GM12892 (cell line): Measurements from ENCODE around the gene KCNS3.

Experiments
- POLR2A ChIP-seq: IDR thresholded peaks from 2 replicates; pipeline ENCODE4 v1.6.1; 2011; ENCODE audit warnings: low read depth, low read length, control low read depth
- POLR2AphosphoS5 ChIP-seq: IDR thresholded peaks from 2 replicates; pipeline ENCODE4 v1.6.1; 2011; ENCODE audit warnings: low read depth, low read length, control low read depth
- TAF1 ChIP-seq: IDR thresholded peaks from 2 replicates; pipeline ENCODE4 v1.6.1; 2011; ENCODE audit warnings: low read depth, mild to moderate bottlenecking, control low read depth, low read length, borderline replicate concordance

- TF ChIP-seq POLR2AphosphoS5: no peak
- no peak for TF ChIP-seq POLR2A
- no peak for TF ChIP-seq TAF1
Measured at GRCh38 chr2:17849275-17849674, 29.2 kb upstream of the KCNS3 start.
